HG03354 (cell line): Measurements from ENCODE around the gene ATP13A2.
"Not testable (repeated sequence)": the region's sequence is repeated elsewhere in the genome, so short reads cannot be mapped to it uniquely, and the experiment has no call there.

Experiments used
- ATAC-seq: cut with Tn5 transposase; IDR thresholded peaks from one replicate; pipeline ENCODE4 v1.9.1; 2021; ENCODE audit warnings: mild to moderate bottlenecking; ENCODE audit not compliant: unreplicated experiment, poor library complexity, severe bottlenecking

ATP13A2 gene

GRCh38 chr1:16939386-16940180 is 72.1 kb downstream of the ATP13A2 start:
- ATAC-seq: not testable (repeated sequence)

- no peak for ATAC-seq
These were observed 73.1 kb downstream of the ATP13A2 start for GRCh38 chr1:16938351-16939321.

- not testable (repeated sequence) for ATAC-seq
These were observed 75.1 kb downstream of the ATP13A2 start for GRCh38 chr1:16936580-16936979.
